Measurements from ENCODE around the gene UBASH3B.
"Not testable (repeated sequence)": the region's sequence is repeated elsewhere in the genome, so short reads cannot be mapped to it uniquely, and the experiment has no call there.

Gene UBASH3B

GRCh38 chr11:122816761-122817520 is 161.4 kb downstream of the UBASH3B start:
- Histone ChIP-seq H3K4me1 (peaks cover 5% of the 10 kb centered on the region), H3K36me3 (ENCODE audit: control insufficient read depth, insufficient read depth, low read length) (no peaks in the 10 kb centered on the region), H3K27me3 (ENCODE audit: control insufficient read depth, insufficient read depth, low read length) (no peaks in the 10 kb centered on the region), H2AFZ (peak overlapping the region; percentile 2), H3K79me2 (no peaks in the 10 kb centered on the region), H3K27ac (peak overlapping the region; percentile 76), H3K9me3 (ENCODE audit: control insufficient read depth, low read length) (no peaks in the 10 kb centered on the region), H3K9ac (no peak overlapping the region), H3K4me3 (ENCODE audit: low read depth, low read length) (peak overlapping the region; percentile 14), H3K4me2 (ENCODE audit: low read length) (peak overlapping the region; percentile 55)
- TF ChIP-seq CTCF (IDR thresholded peaks at IDR 0.05): no peak

- no peaks in the 10 kb centered on the region for H3K27me3 ChIP-seq (ENCODE audit: control insufficient read depth, insufficient read depth, low read length)
- H3K27ac ChIP-seq: no peak overlapping the region
- H2AFZ ChIP-seq: no peak overlapping the region
- H3K9ac ChIP-seq: no peak overlapping the region
- no peaks in the 10 kb centered on the region for H3K9me3 ChIP-seq (ENCODE audit: control insufficient read depth, low read length)
- H3K4me3 ChIP-seq (ENCODE audit: low read depth, low read length): no peak overlapping the region
- no peak for TF ChIP-seq CTCF (IDR thresholded peaks at IDR 0.05)
- peaks cover 5% of the 10 kb centered on the region for H3K4me1 ChIP-seq
- no peaks in the 10 kb centered on the region for H3K36me3 ChIP-seq (ENCODE audit: control insufficient read depth, insufficient read depth, low read length)
- no peaks in the 10 kb centered on the region for H3K79me2 ChIP-seq
- no peak overlapping the region for H3K4me2 ChIP-seq (ENCODE audit: low read length)
Measured at GRCh38 chr11:122820158-122820557, 164.6 kb downstream of the UBASH3B start.

- H3K27ac ChIP-seq: no peak overlapping the region
- no peaks in the 10 kb centered on the region for H3K27me3 ChIP-seq (ENCODE audit: control insufficient read depth, insufficient read depth, low read length)
- no peak overlapping the region for H2AFZ ChIP-seq
- no peak overlapping the region for H3K4me2 ChIP-seq (ENCODE audit: low read length)
- no peak for TF ChIP-seq CTCF (IDR thresholded peaks at IDR 0.05)
- H3K79me2 ChIP-seq: no peaks in the 10 kb centered on the region
- no peak overlapping the region for H3K9ac ChIP-seq
- no peak overlapping the region for H3K4me3 ChIP-seq (ENCODE audit: low read depth, low read length)
- H3K4me1 ChIP-seq: peaks cover 3% of the 10 kb centered on the region
- no peaks in the 10 kb centered on the region for H3K36me3 ChIP-seq (ENCODE audit: control insufficient read depth, insufficient read depth, low read length)
- H3K9me3 ChIP-seq (ENCODE audit: control insufficient read depth, low read length): no peaks in the 10 kb centered on the region
Measured at GRCh38 chr11:122821169-122821568, 165.6 kb downstream of the UBASH3B start.

- Histone ChIP-seq H3K27me3 (ENCODE audit: control insufficient read depth, insufficient read depth, low read length) (no peaks in the 10 kb centered on the region), H3K4me1 (peaks cover 3% of the 10 kb centered on the region), H3K9me3 (ENCODE audit: control insufficient read depth, low read length) (no peaks in the 10 kb centered on the region), H2AFZ (no peak overlapping the region), H3K4me3 (ENCODE audit: low read depth, low read length) (no peak overlapping the region), H3K36me3 (ENCODE audit: control insufficient read depth, insufficient read depth, low read length) (no peaks in the 10 kb centered on the region), H3K4me2 (ENCODE audit: low read length) (no peak overlapping the region), H3K9ac (no peak overlapping the region), H3K27ac (no peak overlapping the region), H3K79me2 (no peaks in the 10 kb centered on the region)
- TF ChIP-seq CTCF (IDR thresholded peaks at IDR 0.05): no peak
Measured at GRCh38 chr11:122822241-122822640, 166.7 kb downstream of the UBASH3B start.

GRCh38 chr11:122823564-122823963 is 168.0 kb downstream of the UBASH3B start:
- no peak overlapping the region for H3K4me2 ChIP-seq (ENCODE audit: low read length)
- no peaks in the 10 kb centered on the region for H3K4me1 ChIP-seq
- no peak overlapping the region for H3K9ac ChIP-seq
- H3K36me3 ChIP-seq (ENCODE audit: control insufficient read depth, insufficient read depth, low read length): no peaks in the 10 kb centered on the region
- no peaks in the 10 kb centered on the region for H3K79me2 ChIP-seq
- H3K27ac ChIP-seq: no peak overlapping the region
- H3K4me3 ChIP-seq (ENCODE audit: low read depth, low read length): no peak overlapping the region
- no peaks in the 10 kb centered on the region for H3K9me3 ChIP-seq (ENCODE audit: control insufficient read depth, low read length)
- H3K27me3 ChIP-seq (ENCODE audit: control insufficient read depth, insufficient read depth, low read length): no peaks in the 10 kb centered on the region
- H2AFZ ChIP-seq: no peak overlapping the region
- no peak for TF ChIP-seq CTCF (IDR thresholded peaks at IDR 0.05)

- H3K27ac ChIP-seq; H3K4me3 ChIP-seq (ENCODE audit: low read depth, low read length); H3K79me2 ChIP-seq; H3K27me3 ChIP-seq (ENCODE audit: control insufficient read depth, insufficient read depth, low read length); H3K9ac ChIP-seq; H3K9me3 ChIP-seq (ENCODE audit: control insufficient read depth, low read length); H3K4me1 ChIP-seq; H2AFZ ChIP-seq; H3K4me2 ChIP-seq (ENCODE audit: low read length); H3K36me3 ChIP-seq (ENCODE audit: control insufficient read depth, insufficient read depth, low read length): not testable (repeated sequence)
Measured at GRCh38 chr11:122829371-122829770, 173.8 kb downstream of the UBASH3B start.

GRCh38 chr11:122832297-122832696 is 176.8 kb downstream of the UBASH3B start:
- H3K4me3 ChIP-seq (ENCODE audit: low read depth, low read length); H3K9ac ChIP-seq; H3K79me2 ChIP-seq; H3K27me3 ChIP-seq (ENCODE audit: control insufficient read depth, insufficient read depth, low read length); H3K9me3 ChIP-seq (ENCODE audit: control insufficient read depth, low read length); H2AFZ ChIP-seq; H3K27ac ChIP-seq; H3K36me3 ChIP-seq (ENCODE audit: control insufficient read depth, insufficient read depth, low read length); H3K4me1 ChIP-seq; H3K4me2 ChIP-seq (ENCODE audit: low read length): not testable (repeated sequence)

Data from parathyroid adenoma (tissue), 2 donors.